ENCODE data around the gene TXNL4B.

DNA sequence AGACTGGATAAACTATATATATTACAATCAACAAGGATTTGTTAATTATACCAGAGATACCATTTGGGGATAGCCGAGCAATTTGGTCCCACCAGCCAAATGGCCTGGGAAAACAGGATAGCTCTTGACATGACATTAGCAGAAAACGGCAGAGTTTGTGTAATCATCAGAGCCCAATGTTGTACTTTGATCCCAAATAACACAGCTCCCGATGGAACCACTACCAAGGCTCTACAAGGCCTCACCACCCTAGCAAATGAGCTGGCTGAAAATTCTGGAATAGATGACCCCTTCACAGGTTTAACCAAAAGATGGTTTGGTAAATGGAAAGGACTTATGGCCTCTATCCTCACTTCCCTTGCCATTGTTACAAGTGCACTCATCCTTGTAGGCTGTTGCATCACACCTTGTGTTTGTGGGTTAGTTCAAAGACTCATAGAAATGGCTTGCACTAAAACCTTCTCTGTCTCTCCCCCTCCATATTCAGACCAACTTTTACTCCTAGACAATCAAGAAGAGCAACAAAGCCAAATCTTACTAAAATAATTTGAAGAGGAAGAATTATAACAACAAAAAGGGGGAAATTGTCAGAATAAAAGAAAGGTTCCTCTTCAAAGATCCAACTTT, 9.5 kb downstream of the TXNL4B start:
- TF ChIP-seq ZNF263 (CRISPR knock-in tag; IDR thresholded peaks at IDR 0.05; ENCODE audit: low read depth) (no peak), CREM (CRISPR knock-in tag; IDR thresholded peaks at IDR 0.05) (no peak), ZNF416 (CRISPR knock-in tag; IDR thresholded peaks at IDR 0.05) (no peak), JUN (CRISPR knock-in tag; IDR thresholded peaks at IDR 0.05) (no peak), ETV6 (CRISPR knock-in tag; IDR thresholded peaks at IDR 0.05) (no peak), TP53 (CRISPR knock-in tag; IDR thresholded peaks at IDR 0.05) (no peak)
- TF ChIP-seq, protein P1, sequence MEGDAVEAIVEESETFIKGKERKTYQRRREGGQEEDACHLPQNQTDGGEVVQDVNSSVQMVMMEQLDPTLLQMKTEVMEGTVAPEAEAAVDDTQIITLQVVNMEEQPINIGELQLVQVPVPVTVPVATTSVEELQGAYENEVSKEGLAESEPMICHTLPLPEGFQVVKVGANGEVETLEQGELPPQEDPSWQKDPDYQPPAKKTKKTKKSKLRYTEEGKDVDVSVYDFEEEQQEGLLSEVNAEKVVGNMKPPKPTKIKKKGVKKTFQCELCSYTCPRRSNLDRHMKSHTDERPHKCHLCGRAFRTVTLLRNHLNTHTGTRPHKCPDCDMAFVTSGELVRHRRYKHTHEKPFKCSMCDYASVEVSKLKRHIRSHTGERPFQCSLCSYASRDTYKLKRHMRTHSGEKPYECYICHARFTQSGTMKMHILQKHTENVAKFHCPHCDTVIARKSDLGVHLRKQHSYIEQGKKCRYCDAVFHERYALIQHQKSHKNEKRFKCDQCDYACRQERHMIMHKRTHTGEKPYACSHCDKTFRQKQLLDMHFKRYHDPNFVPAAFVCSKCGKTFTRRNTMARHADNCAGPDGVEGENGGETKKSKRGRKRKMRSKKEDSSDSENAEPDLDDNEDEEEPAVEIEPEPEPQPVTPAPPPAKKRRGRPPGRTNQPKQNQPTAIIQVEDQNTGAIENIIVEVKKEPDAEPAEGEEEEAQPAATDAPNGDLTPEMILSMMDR (IDR thresholded peaks at IDR 0.05) = no peak
- TF ChIP-seq, protein P2, sequence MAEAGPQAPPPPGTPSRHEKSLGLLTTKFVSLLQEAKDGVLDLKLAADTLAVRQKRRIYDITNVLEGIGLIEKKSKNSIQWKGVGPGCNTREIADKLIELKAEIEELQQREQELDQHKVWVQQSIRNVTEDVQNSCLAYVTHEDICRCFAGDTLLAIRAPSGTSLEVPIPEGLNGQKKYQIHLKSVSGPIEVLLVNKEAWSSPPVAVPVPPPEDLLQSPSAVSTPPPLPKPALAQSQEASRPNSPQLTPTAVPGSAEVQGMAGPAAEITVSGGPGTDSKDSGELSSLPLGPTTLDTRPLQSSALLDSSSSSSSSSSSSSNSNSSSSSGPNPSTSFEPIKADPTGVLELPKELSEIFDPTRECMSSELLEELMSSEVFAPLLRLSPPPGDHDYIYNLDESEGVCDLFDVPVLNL (CRISPR knock-in tag; IDR thresholded peaks at IDR 0.05; ENCODE audit: borderline replicate concordance, low read depth) = no peak
- TF ChIP-seq, protein P3, sequence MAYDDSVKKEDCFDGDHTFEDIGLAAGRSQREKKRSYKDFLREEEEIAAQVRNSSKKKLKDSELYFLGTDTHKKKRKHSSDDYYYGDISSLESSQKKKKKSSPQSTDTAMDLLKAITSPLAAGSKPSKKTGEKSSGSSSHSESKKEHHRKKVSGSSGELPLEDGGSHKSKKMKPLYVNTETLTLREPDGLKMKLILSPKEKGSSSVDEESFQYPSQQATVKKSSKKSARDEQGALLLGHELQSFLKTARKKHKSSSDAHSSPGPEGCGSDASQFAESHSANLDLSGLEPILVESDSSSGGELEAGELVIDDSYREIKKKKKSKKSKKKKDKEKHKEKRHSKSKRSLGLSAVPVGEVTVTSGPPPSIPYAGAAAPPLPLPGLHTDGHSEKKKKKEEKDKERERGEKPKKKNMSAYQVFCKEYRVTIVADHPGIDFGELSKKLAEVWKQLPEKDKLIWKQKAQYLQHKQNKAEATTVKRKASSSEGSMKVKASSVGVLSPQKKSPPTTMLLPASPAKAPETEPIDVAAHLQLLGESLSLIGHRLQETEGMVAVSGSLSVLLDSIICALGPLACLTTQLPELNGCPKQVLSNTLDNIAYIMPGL (CRISPR knock-in tag; IDR thresholded peaks at IDR 0.05) = no peak

Data from WTC11 (cell line).